ENCODE data around the gene GJB3.

The GJB3 gene

GRCh38 chr1:34739613-34740012 is 41.4 kb upstream of the GJB3 start:
- Histone ChIP-seq H3K4me2 (ENCODE audit: low read length) (no peak overlapping the region), H3K79me1 (ENCODE audit: low read length) (no peaks in the 10 kb centered on the region), H2AFZ (ENCODE audit: insufficient read depth, low read length, poor library complexity) (no peak overlapping the region), H3K27me3 (ENCODE audit: insufficient read depth, low read length) (no peaks in the 10 kb centered on the region), H4K91ac (ENCODE audit: low read depth, low read length) (no peak overlapping the region), H3K79me2 (ENCODE audit: control insufficient read depth, insufficient read depth, low read length, poor library complexity) (no peaks in the 10 kb centered on the region), H2BK5ac (ENCODE audit: low read depth, low read length, poor library complexity) (no peak overlapping the region), H3K36me3 (ENCODE audit: control insufficient read depth in 1 of 2, insufficient read depth in 2 of 2, low read length in 2 of 2) (no peaks in the 10 kb centered on the region), H3K18ac (ENCODE audit: low read length) (no peak overlapping the region), H2BK12ac (ENCODE audit: low read length) (no peak overlapping the region), H4K8ac (ENCODE audit: low read depth, low read length) (no peak overlapping the region), H2BK120ac (ENCODE audit: insufficient read depth, low read length, poor library complexity) (no peak overlapping the region), H3K27ac (ENCODE audit: low read depth, low read length) (no peak overlapping the region), H2AK5ac (ENCODE audit: low read length) (no peak overlapping the region), H4K12ac (ENCODE audit: low read depth, low read length) (no peak overlapping the region), H3K14ac (ENCODE audit: low read length) (no peak overlapping the region), H3K4me3 (ENCODE audit: low read depth, low read length) (no peak overlapping the region), H3K9ac (ENCODE audit: low read length) (no peak overlapping the region), H3K23ac (ENCODE audit: low read length) (no peak overlapping the region), H3K9me3 (ENCODE audit: insufficient read depth, low read depth, low read length) (peaks cover 2% of the 10 kb centered on the region), H3K4ac (ENCODE audit: low read depth, low read length) (no peak overlapping the region), H3K4me1 (ENCODE audit: control insufficient read depth in 1 of 2, insufficient read depth in 2 of 2, low read length in 2 of 2) (peaks cover 0 to 2% of the 10 kb centered on the region in 2 experiments)
- DNase-seq: no peak
- WGBS (ENCODE audit: extremely low coverage, insufficient coverage, insufficient read length): no CpG with 5 or more reads among the region's 3 CpGs

- Histone ChIP-seq H4K12ac (ENCODE audit: low read depth, low read length) (no peak overlapping the region), H3K23ac (ENCODE audit: low read length) (no peak overlapping the region), H3K9ac (ENCODE audit: low read length) (no peak overlapping the region)
Observed at GRCh38 chr1:34740161-34740868, 40.7 kb upstream of the GJB3 start.

GRCh38 chr1:34742667-34743270 is 38.2 kb upstream of the GJB3 start:
- no peak overlapping the region for H2AFZ ChIP-seq (ENCODE audit: insufficient read depth, low read length, poor library complexity)

More at GRCh38 chr1:34740161-34740868, 40.7 kb upstream of the GJB3 start:
- H3K4ac ChIP-seq (ENCODE audit: low read depth, low read length): no peak overlapping the region
- no peak overlapping the region for H3K14ac ChIP-seq (ENCODE audit: low read length)
- no peaks in the 10 kb centered on the region for H3K79me2 ChIP-seq (ENCODE audit: control insufficient read depth, insufficient read depth, low read length, poor library complexity)
- H3K79me1 ChIP-seq (ENCODE audit: low read length): no peaks in the 10 kb centered on the region
- no peak overlapping the region for H2BK120ac ChIP-seq (ENCODE audit: insufficient read depth, low read length, poor library complexity)
- H3K4me2 ChIP-seq (ENCODE audit: low read length): no peak overlapping the region
- no peak overlapping the region for H3K27ac ChIP-seq (ENCODE audit: low read depth, low read length)
- no peaks in the 10 kb centered on the region for H3K36me3 ChIP-seq (ENCODE audit: control insufficient read depth in 1 of 2, insufficient read depth in 2 of 2, low read length in 2 of 2)
- no peak overlapping the region for H2BK12ac ChIP-seq (ENCODE audit: low read length)
- no peak overlapping the region for H2BK5ac ChIP-seq (ENCODE audit: low read depth, low read length, poor library complexity)
- WGBS (ENCODE audit: extremely low coverage, insufficient coverage, insufficient read length): no CpG with 5 or more reads among the region's 18 CpGs
- no peak overlapping the region for H2AK5ac ChIP-seq (ENCODE audit: low read length)
- no peak overlapping the region for H3K4me3 ChIP-seq (ENCODE audit: low read depth, low read length)
- H4K91ac ChIP-seq (ENCODE audit: low read depth, low read length): no peak overlapping the region
- no peaks in the 10 kb centered on the region for H3K27me3 ChIP-seq (ENCODE audit: insufficient read depth, low read length)
- H3K9me3 ChIP-seq (ENCODE audit: insufficient read depth, low read depth, low read length): peaks cover 2% of the 10 kb centered on the region
- H2AFZ ChIP-seq (ENCODE audit: insufficient read depth, low read length, poor library complexity): no peak overlapping the region
- peaks cover 0 to 2% of the 10 kb centered on the region in 2 experiments for H3K4me1 ChIP-seq (ENCODE audit: control insufficient read depth in 1 of 2, insufficient read depth in 2 of 2, low read length in 2 of 2)
- H4K8ac ChIP-seq (ENCODE audit: low read depth, low read length): no peak overlapping the region
- H3K18ac ChIP-seq (ENCODE audit: low read length): no peak overlapping the region
- peak; percentile 66 for DNase-seq

GRCh38 chr1:34743775-34744174 is 37.2 kb upstream of the GJB3 start:
- no CpG with 5 or more reads among the region's 6 CpGs for WGBS (ENCODE audit: extremely low coverage, insufficient coverage, insufficient read length)
- H3K18ac ChIP-seq (ENCODE audit: low read length): no peak overlapping the region
- no peaks in the 10 kb centered on the region for H3K9me3 ChIP-seq (ENCODE audit: insufficient read depth, low read depth, low read length)
- H3K36me3 ChIP-seq (ENCODE audit: control insufficient read depth in 1 of 2, insufficient read depth in 2 of 2, low read length in 2 of 2): no peaks in the 10 kb centered on the region
- H3K27ac ChIP-seq (ENCODE audit: low read depth, low read length): no peak overlapping the region
- no peak overlapping the region for H2BK12ac ChIP-seq (ENCODE audit: low read length)
- no peak overlapping the region for H2AK5ac ChIP-seq (ENCODE audit: low read length)
- no peak for DNase-seq
- H4K8ac ChIP-seq (ENCODE audit: low read depth, low read length): no peak overlapping the region
- H3K4ac ChIP-seq (ENCODE audit: low read depth, low read length): no peak overlapping the region
- no peak overlapping the region for H3K9ac ChIP-seq (ENCODE audit: low read length)
- H4K91ac ChIP-seq (ENCODE audit: low read depth, low read length): no peak overlapping the region
- no peak overlapping the region for H3K14ac ChIP-seq (ENCODE audit: low read length)
- no peak overlapping the region for H3K4me3 ChIP-seq (ENCODE audit: low read depth, low read length)
- H3K79me2 ChIP-seq (ENCODE audit: control insufficient read depth, insufficient read depth, low read length, poor library complexity): no peaks in the 10 kb centered on the region
- H3K4me2 ChIP-seq (ENCODE audit: low read length): no peak overlapping the region
- H3K79me1 ChIP-seq (ENCODE audit: low read length): no peaks in the 10 kb centered on the region
- H3K23ac ChIP-seq (ENCODE audit: low read length): no peak overlapping the region
- H4K12ac ChIP-seq (ENCODE audit: low read depth, low read length): no peak overlapping the region
- H3K4me1 ChIP-seq (ENCODE audit: control insufficient read depth in 1 of 2, insufficient read depth in 2 of 2, low read length in 2 of 2): peaks cover 0 to 2% of the 10 kb centered on the region in 2 experiments
- no peak overlapping the region for H2BK5ac ChIP-seq (ENCODE audit: low read depth, low read length, poor library complexity)
- no peak overlapping the region for H2AFZ ChIP-seq (ENCODE audit: insufficient read depth, low read length, poor library complexity)
- no peaks in the 10 kb centered on the region for H3K27me3 ChIP-seq (ENCODE audit: insufficient read depth, low read length)
- no peak overlapping the region for H2BK120ac ChIP-seq (ENCODE audit: insufficient read depth, low read length, poor library complexity)

More at GRCh38 chr1:34742667-34743270, 38.2 kb upstream of the GJB3 start:
- Histone ChIP-seq H2AK5ac (ENCODE audit: low read length) (no peak overlapping the region), H3K27me3 (ENCODE audit: insufficient read depth, low read length) (no peaks in the 10 kb centered on the region), H4K8ac (ENCODE audit: low read depth, low read length) (no peak overlapping the region), H3K9me3 (ENCODE audit: insufficient read depth, low read depth, low read length) (peaks cover under 1% of the 10 kb centered on the region), H2BK12ac (ENCODE audit: low read length) (no peak overlapping the region), H3K18ac (ENCODE audit: low read length) (no peak overlapping the region), H3K79me2 (ENCODE audit: control insufficient read depth, insufficient read depth, low read length, poor library complexity) (no peaks in the 10 kb centered on the region), H4K12ac (ENCODE audit: low read depth, low read length) (no peak overlapping the region), H3K4me1 (ENCODE audit: control insufficient read depth in 1 of 2, insufficient read depth in 2 of 2, low read length in 2 of 2) (peaks cover 0 to 2% of the 10 kb centered on the region in 2 experiments), H3K23ac (ENCODE audit: low read length) (no peak overlapping the region), H3K9ac (ENCODE audit: low read length) (no peak overlapping the region), H3K4me3 (ENCODE audit: low read depth, low read length) (no peak overlapping the region), H3K4me2 (ENCODE audit: low read length) (no peak overlapping the region), H3K79me1 (ENCODE audit: low read length) (no peaks in the 10 kb centered on the region), H3K4ac (ENCODE audit: low read depth, low read length) (no peak overlapping the region), H4K91ac (ENCODE audit: low read depth, low read length) (no peak overlapping the region), H3K36me3 (ENCODE audit: control insufficient read depth in 1 of 2, insufficient read depth in 2 of 2, low read length in 2 of 2) (no peaks in the 10 kb centered on the region), H2BK5ac (ENCODE audit: low read depth, low read length, poor library complexity) (no peak overlapping the region), H3K14ac (ENCODE audit: low read length) (no peak overlapping the region), H2BK120ac (ENCODE audit: insufficient read depth, low read length, poor library complexity) (no peak overlapping the region), H3K27ac (ENCODE audit: low read depth, low read length) (no peak overlapping the region)
- no CpG with 5 or more reads among the region's 16 CpGs for WGBS (ENCODE audit: extremely low coverage, insufficient coverage, insufficient read length)
- DNase-seq: peak; percentile 78 to 87

All from trophoblast cell (in vitro differentiated cells and primary cell).